H1 (cell line): ENCODE results near the gene SEMA3G. TPM values are rescaled to one million over a fixed set of nuclear protein-coding genes. Genes with fewer than 3 reads are reported as not detected.

Experiments
- CTCF ChIA-PET: fragments of 300-600 bp; sonication (Branson Sonifier 250); formaldehyde crosslinking; loops from one replicate; lab custom pipeline; 2021; ENCODE audit not compliant: partially characterized antibody; lab: Charles Lee
- POLR2A ChIA-PET: fragments of 300-600 bp; sonication (Branson Sonifier 250); formaldehyde crosslinking; loops from one replicate; lab custom pipeline; 2021; ENCODE audit warnings: inconsistent platforms; ENCODE audit not compliant: partially characterized antibody; lab: Charles Lee
- DNase-seq, 2 experiments: peaks; one replicate each; pipeline versions ENCODE4 v3.0.0 to v3.0.0-alpha.2; 2010 to 2022; ENCODE audit warnings: low spot score in 2 of 2, low read depth in 1 of 2, mixed read lengths in 1 of 2
- FAIRE-seq: peaks from 2 replicates; lab custom pipeline; 2011; peaks lifted over from hg19 to GRCh38; lab: Jason Lieb, UNC
- H2AFZ ChIP-seq: 2 replicates; pipeline ENCODE4 v1.8.1; 2012; ENCODE audit warnings: low read length, inconsistent platforms
- H2AK5ac ChIP-seq: 2 replicates; pipeline ENCODE4 v1.6.1; 2013; ENCODE audit warnings: low read depth, low read length
- H2BK120ac ChIP-seq: replicated peaks from 2 replicates; pipeline ENCODE3; 2013; ENCODE audit warnings: low read depth, low read length, inconsistent platforms
- H2BK12ac ChIP-seq: 2 replicates; pipeline ENCODE4 v1.6.1; 2013; ENCODE audit warnings: low read depth, low read length
- H2BK15ac ChIP-seq: 2 replicates; pipeline ENCODE4 v1.6.1; 2013; ENCODE audit warnings: low read length
- H2BK20ac ChIP-seq: 2 replicates; pipeline ENCODE4 v1.6.1; 2013; ENCODE audit warnings: low read length
- H2BK5ac ChIP-seq: 2 replicates; pipeline ENCODE4 v1.6.1; 2013; ENCODE audit warnings: low read depth, low read length
- H3K14ac ChIP-seq: 2 replicates; pipeline ENCODE4 v1.6.1; 2013; ENCODE audit warnings: inconsistent platforms; ENCODE audit not compliant: insufficient read length
- H3K18ac ChIP-seq: 2 replicates; pipeline ENCODE4 v1.6.1; 2013; ENCODE audit warnings: low read length; ENCODE audit errors: extremely low read depth
- H3K23ac ChIP-seq: 2 replicates; pipeline ENCODE4 v1.6.1; 2013; ENCODE audit warnings: inconsistent platforms; ENCODE audit not compliant: insufficient read length
- H3K23me2 ChIP-seq: 2 replicates; pipeline ENCODE4 v1.6.1; 2013; ENCODE audit warnings: low read depth, low read length
- H3K27ac ChIP-seq: 2 replicates; pipeline ENCODE4 v1.6.1; 2011; ENCODE audit warnings: low read depth, low read length, inconsistent platforms
- H3K27me3 ChIP-seq, 4 experiments: replicated peaks in 1 of 4; 1 replicate in 1 of 4; 2 replicates in 3 of 4; pipeline versions ENCODE4 v1.6.1 to v1.8.1; 2011 to 2013; ENCODE audit warnings: low read length in 3 of 4, mild to moderate bottlenecking in 3 of 4, inconsistent platforms in 2 of 4, mixed read lengths in 2 of 4, moderate library complexity in 1 of 4; ENCODE audit not compliant: control insufficient read depth in 3 of 4, insufficient read depth in 3 of 4; ENCODE audit errors: extremely low read depth in 1 of 4
- H3K36me3 ChIP-seq, 4 experiments: 2 replicates each; pipeline versions ENCODE4 v1.6.1 to v1.8.1; 2011 to 2013; ENCODE audit warnings: mild to moderate bottlenecking in 4 of 4, low read length in 3 of 4, moderate library complexity in 2 of 4, control low read depth in 1 of 4, inconsistent platforms in 1 of 4; ENCODE audit not compliant: insufficient read depth in 4 of 4, control insufficient read depth in 2 of 4
- H3K4ac ChIP-seq: replicated peaks from 2 replicates; pipeline ENCODE3; 2013; ENCODE audit warnings: low read length, low read depth, mixed read lengths, inconsistent platforms; ENCODE audit not compliant: insufficient read length
- H3K4me1 ChIP-seq, 4 experiments: replicated peaks in 1 of 4; 1 replicate in 1 of 4; 2 replicates in 3 of 4; pipeline versions ENCODE4 v1.6.1 to v1.8.1; 2011 to 2013; ENCODE audit warnings: low read length in 3 of 4, inconsistent platforms in 2 of 4, mixed read lengths in 1 of 4; ENCODE audit not compliant: insufficient read depth in 4 of 4, control insufficient read depth in 3 of 4
- H3K4me2 ChIP-seq, 2 experiments: 2 replicates each; pipeline versions ENCODE4 v1.6.1 to v1.8.1; 2011 to 2013; ENCODE audit warnings: low read depth in 2 of 2, low read length in 2 of 2, control low read depth in 1 of 2, inconsistent platforms in 1 of 2, mild to moderate bottlenecking in 1 of 2; ENCODE audit not compliant: insufficient read depth in 1 of 2
- H3K4me3 ChIP-seq, 4 experiments: fragments of 200-600, 300-600 bp in 1 of 4; sonication (generic), shearing (Covaris generic), sonication (Bioruptor Twin) in 1 of 4; 2 replicates each; pipeline versions ENCODE4 v1.5.1 to v1.8.1; 2011 to 2016; ENCODE audit warnings: low read length in 4 of 4, low read depth in 3 of 4, control low read depth in 2 of 4, inconsistent platforms in 2 of 4, mild to moderate bottlenecking in 2 of 4, mixed read lengths in 1 of 4, moderate library complexity in 1 of 4; ENCODE audit not compliant: insufficient read depth in 2 of 4; ENCODE audit errors: extremely low read depth in 1 of 4
- H3K56ac ChIP-seq: replicated peaks from 2 replicates; pipeline ENCODE3; 2013; ENCODE audit warnings: low read depth, mild to moderate bottlenecking, mixed read lengths, low read length, inconsistent platforms; ENCODE audit not compliant: insufficient read length
- H3K79me1 ChIP-seq: 2 replicates; pipeline ENCODE4 v1.6.1; 2013; ENCODE audit warnings: low read depth, low read length, control low read depth
- H3K79me2 ChIP-seq, 2 experiments: 2 replicates each; pipeline versions ENCODE4 v1.6.1 to v1.8.1; 2012 to 2013; ENCODE audit warnings: low read length in 2 of 2, mild to moderate bottlenecking in 2 of 2, inconsistent platforms in 1 of 2; ENCODE audit not compliant: insufficient read depth in 2 of 2, control insufficient read depth in 1 of 2
- H3K9ac ChIP-seq, 4 experiments: replicated peaks in 1 of 4; 1 replicate in 1 of 4; 2 replicates in 3 of 4; pipeline versions ENCODE4 v1.6.1 to v1.8.1; 2011 to 2013; ENCODE audit warnings: low read depth in 3 of 4, low read length in 3 of 4, control low read depth in 2 of 4, mild to moderate bottlenecking in 2 of 4, moderate library complexity in 2 of 4, inconsistent platforms in 1 of 4; ENCODE audit errors: extremely low read depth in 1 of 4
- H3K9me3 ChIP-seq, 2 experiments: 2 replicates each; pipeline versions ENCODE4 v1.6.1 to v1.8.1; 2012 to 2013; ENCODE audit warnings: mild to moderate bottlenecking in 2 of 2, moderate library complexity in 2 of 2, control low read depth in 1 of 2, inconsistent platforms in 1 of 2, low read depth in 1 of 2, low read length in 1 of 2, mixed read lengths in 1 of 2; ENCODE audit not compliant: insufficient read depth in 2 of 2
- H4K20me1 ChIP-seq, 2 experiments: replicated peaks in 1 of 2; 2 replicates each; pipeline versions ENCODE3 to v1.8.1; 2011 to 2013; ENCODE audit warnings: inconsistent platforms in 2 of 2, low read length in 2 of 2, mild to moderate bottlenecking in 1 of 2; ENCODE audit not compliant: insufficient read depth in 2 of 2, control insufficient read depth in 1 of 2
- H4K5ac ChIP-seq: 2 replicates; pipeline ENCODE4 v1.6.1; 2013; ENCODE audit warnings: low read length, low read depth, mixed read lengths, inconsistent platforms; ENCODE audit not compliant: insufficient read length
- H4K8ac ChIP-seq: 2 replicates; pipeline ENCODE4 v1.8.0; 2013; ENCODE audit warnings: mild to moderate bottlenecking, moderate library complexity, low read length, inconsistent platforms; ENCODE audit not compliant: insufficient read depth; ENCODE audit errors: extremely low read depth
- H4K91ac ChIP-seq: replicated peaks from 2 replicates; pipeline ENCODE3; 2013; ENCODE audit warnings: low read length, mixed read lengths, inconsistent platforms; ENCODE audit not compliant: insufficient read length
- BCL11A ChIP-seq, 2 experiments: IDR thresholded peaks; one replicate each; pipeline ENCODE4 v1.6.1; 2011; ENCODE audit warnings: low read depth in 2 of 2, low read length in 2 of 2, mild to moderate bottlenecking in 2 of 2
- FOSL1 ChIP-seq: IDR thresholded peaks from 2 replicates; pipeline ENCODE4 v1.6.1; 2011; ENCODE audit warnings: mild to moderate bottlenecking, low read depth, low read length, moderate library complexity; ENCODE audit not compliant: insufficient read depth
- SIN3A ChIP-seq, 2 experiments: IDR thresholded peaks in 1 of 2; conservative IDR thresholded peaks in 1 of 2; 2 replicates each; pipeline ENCODE4 v1.6.1; 2011 to 2012; ENCODE audit warnings: low read length in 2 of 2, improper control_type of control experiment in 1 of 2, low read depth in 1 of 2, mild to moderate bottlenecking in 1 of 2
- USF2 ChIP-seq: IDR thresholded peaks from 2 replicates; pipeline ENCODE4 v1.6.1; 2011; ENCODE audit warnings: low read length, improper control_type of control experiment
- WGBS, 2 experiments: shearing (Covaris generic) in 1 of 2; methylation state at CpG; one replicate each; pipeline versions ENCODE4 v1.1.6 to v1.1.7; 2013 to 2015; ENCODE audit warnings: low lambda C conversion rate in 2 of 2, mixed read lengths in 2 of 2, inconsistent platforms in 1 of 2, low coverage in 1 of 2, missing lambda C conversion rate in 1 of 2; ENCODE audit not compliant: insufficient replicate concordance in 2 of 2, insufficient coverage in 1 of 2, insufficient read length in 1 of 2; ENCODE audit errors: extremely low coverage in 1 of 2, missing lambda C conversion rate in 1 of 2; 5-methylcytosine and 5-hydroxymethylcytosine counted together
- polyA plus RNA-seq, 7 experiments: library from polyadenylated mRNA; depleted of rRNA in 3 of 7; stranded (reverse) in 5 of 7; unstranded in 2 of 7; fragments of >200 nt in 5 of 7; fragments of 200-250 nt in 2 of 7; gene quantifications; 1 replicate in 5 of 7; 2 replicates in 1 of 7; 4 replicates in 1 of 7; pipeline versions ENCODE4 v1.2.1 to v1.2.3, GENCODE V29; 2011 to 2013; ENCODE audit warnings: missing spikeins in 2 of 7, mixed read lengths in 2 of 7
- total RNA-seq: library from RNA; stranded (reverse); fragmentation: NEBNext Ultra II Directional; extraction: Animal tissue kit (Norgen Biotek cat#: 25700); gene quantifications from 2 replicates; pipeline ENCODE4 v1.2.1, GENCODE V29; 2021

SEMA3G gene
- total and polyA plus RNA-seq, 2 of the 8 experiments (the other 6 are each of a cell fraction or from before 2014, with no cell fraction given) = 0.95 to 1.5 TPM

DNA sequence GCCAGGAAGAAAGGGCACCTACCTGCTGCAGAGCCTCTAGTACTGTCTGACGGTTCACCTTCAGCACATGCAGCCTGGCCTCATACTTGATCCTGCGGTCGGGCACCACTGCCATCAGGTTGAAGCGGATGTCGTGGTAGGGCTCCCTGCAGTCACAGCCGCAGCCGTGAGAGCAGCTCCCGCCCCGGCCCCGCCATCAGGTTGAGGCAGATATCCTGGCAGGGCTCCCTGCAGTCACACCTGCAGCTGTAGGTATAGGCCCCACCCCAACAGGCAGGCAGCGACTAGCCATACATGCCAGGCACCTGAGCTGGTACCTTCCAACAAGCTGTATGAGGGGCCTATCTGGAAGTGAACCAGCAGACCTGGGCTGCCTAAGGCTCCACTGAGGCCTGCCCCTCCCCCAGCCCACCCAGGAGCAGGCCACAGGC, 38.7 kb downstream of the SEMA3G start:
- no peak overlapping the region for H3K23ac ChIP-seq
- no peak overlapping the region for H3K14ac ChIP-seq
- H4K5ac ChIP-seq = no peak overlapping the region
- H3K18ac ChIP-seq = no peak overlapping the region
- no peak overlapping the region for H3K4me3 ChIP-seq
- peaks cover 0 to 14% of the 10 kb centered on the region in 2 experiments; a peak in 2 of 4 replicates for H3K79me2 ChIP-seq
- no peak overlapping the region for H2BK20ac ChIP-seq
- H3K4me1 ChIP-seq = peaks cover 0 to 10% (median 1%) of the 10 kb centered on the region in 4 experiments; a peak in 5 of 7 replicates
- H3K9me3 ChIP-seq = no peaks in the 10 kb centered on the region
- H2AK5ac ChIP-seq = no peak overlapping the region
- H2BK15ac ChIP-seq = no peak overlapping the region
- TF ChIP-seq FOSL1 (no peak), SIN3A (conservative IDR thresholded peaks at IDR 0.05 in 1 of 2, IDR thresholded peaks at IDR 0.05 in 1 of 2; ENCODE audit: low read depth in 1 of 2, low read length in 2 of 2) (no peak), BCL11A (IDR thresholded peaks at IDR 0.05; ENCODE audit: low read depth in 2 of 2, low read length in 2 of 2) (no peak), USF2 (no peak)
- DNase-seq (no peak), FAIRE-seq (no peak)
- H2AFZ ChIP-seq = no peak overlapping the region
- POLR2A ChIA-PET = interaction anchor here (1.2 to 5.0 kb wide), 4 partner anchors 8 to 17 kb away, joined by 4 to 23 read pairs (median 5); no protein-coding TSS in a partner anchor
- no peak overlapping the region for H2BK12ac ChIP-seq
- H3K56ac ChIP-seq = no peak overlapping the region
- CTCF ChIA-PET = interaction anchor here (1.5 to 11.1 kb wide), 3 partner anchors 18 to 65 kb away, joined by 3 to 150 read pairs (median 5); no protein-coding TSS in a partner anchor
- peaks cover 9% of the 10 kb centered on the region for H3K23me2 ChIP-seq
- peaks cover 3 to 13% of the 10 kb centered on the region in 2 experiments for H4K20me1 ChIP-seq
- H3K4ac ChIP-seq = no peak overlapping the region
- H4K8ac ChIP-seq = no peak overlapping the region
- 97% methylated on average over 11 of the region's 11 CpGs; no CpG with 5 or more reads in 1 of the 2 experiments for WGBS, 2 experiments
- H2BK5ac ChIP-seq = no peak overlapping the region
- peaks cover 4% of the 10 kb centered on the region; the same call in 1 of the 2 replicates for H3K79me1 ChIP-seq
- H3K27me3 ChIP-seq = no peaks in the 10 kb centered on the region
- H3K27ac ChIP-seq = no peak overlapping the region
- no peak overlapping the region for H4K91ac ChIP-seq
- no peak overlapping the region for H3K9ac ChIP-seq
- H3K36me3 ChIP-seq = peaks cover 32 to 61% (median 54%) of the 10 kb centered on the region in 4 experiments
- H2BK120ac ChIP-seq = no peak overlapping the region
- H3K4me2 ChIP-seq = no peak overlapping the region
